ENCODE measurements around the gene SORCS1. TPM values are rescaled to one million over a fixed set of nuclear protein-coding genes. Genes with fewer than 3 reads are reported as not detected.

The SORCS1 gene
- total RNA-seq, 4 donors from 2014 or later, result 7.1 to 16.7 (median 10.7) TPM

- TF ChIP-seq POLR2A (IDR thresholded peaks at IDR 0.05; ENCODE audit: low read depth) (no peak), EP300 (IDR thresholded peaks at IDR 0.05) (no peak)
- 38% methylated on average over 10 of the region's 10 CpGs for WGBS
- no peaks in the 10 kb centered on the region for H3K27me3 ChIP-seq
- intact Hi-C loops (cut with DNase I), result no loop called here
- peaks cover 6 to 18% (median 17%) of the 10 kb centered on the region in 4 donors for H3K4me1 ChIP-seq
- no peaks in the 10 kb centered on the region for H3K36me3 ChIP-seq
- DNase-seq (ENCODE audit: extremely low spot score), result no peak
- H3K4me3 ChIP-seq, result no peak overlapping the region
- no peaks in the 10 kb centered on the region for H3K9me3 ChIP-seq
- H3K27ac ChIP-seq (replicated peaks in 1 of 4), result peak overlapping the region in 2 of 4 donors; percentile 7 to 51
These were observed 338.7 kb downstream of the SORCS1 start for GRCh38 chr10:106825576-106826364.

- DNase-seq (ENCODE audit: extremely low spot score), result no peak
- Histone ChIP-seq H3K4me3 (no peak overlapping the region), H3K36me3 (no peaks in the 10 kb centered on the region), H3K27me3 (no peaks in the 10 kb centered on the region), H3K4me1 (peaks cover 0 to 4% (median 3%) of the 10 kb centered on the region in 4 donors), H3K9me3 (no peaks in the 10 kb centered on the region), H3K27ac (replicated peaks in 1 of 4) (no peak overlapping the region)
- intact Hi-C loops (cut with DNase I), result no loop called here
- WGBS, result 84% methylated on average over 3 of the region's 3 CpGs
- TF ChIP-seq CTCF (IDR thresholded peaks at IDR 0.05) (no peak), POLR2A (IDR thresholded peaks at IDR 0.05; ENCODE audit: low read depth) (no peak), EP300 (IDR thresholded peaks at IDR 0.05) (no peak), POLR2AphosphoS5 (IDR thresholded peaks at IDR 0.05) (no peak)
These were observed 343.9 kb downstream of the SORCS1 start for GRCh38 chr10:106820579-106820978.

GRCh38 chr10:106819490-106819889, 345.0 kb downstream of the SORCS1 start:
- no peaks in the 10 kb centered on the region for H3K36me3 ChIP-seq
- no peak overlapping the region for H3K4me3 ChIP-seq
- intact Hi-C loops (cut with DNase I), result no loop called here
- H3K4me1 ChIP-seq, result no peaks in the 10 kb centered on the region
- no peak overlapping the region for H3K27ac ChIP-seq (replicated peaks in 1 of 4)
- TF ChIP-seq POLR2A (IDR thresholded peaks at IDR 0.05; ENCODE audit: low read depth), result no peak
- no peak for TF ChIP-seq POLR2AphosphoS5 (IDR thresholded peaks at IDR 0.05)
- TF ChIP-seq EP300 (IDR thresholded peaks at IDR 0.05), result no peak
- no peak for TF ChIP-seq CTCF (IDR thresholded peaks at IDR 0.05)
- H3K9me3 ChIP-seq, result no peaks in the 10 kb centered on the region
- no peaks in the 10 kb centered on the region for H3K27me3 ChIP-seq
- 73% methylated on average over 4 of the region's 4 CpGs for WGBS
- no peak for DNase-seq (ENCODE audit: extremely low spot score)

- DNase-seq (ENCODE audit: extremely low spot score), result no peak
- H3K4me1 ChIP-seq, result no peaks in the 10 kb centered on the region
- H3K36me3 ChIP-seq, result no peaks in the 10 kb centered on the region
- H3K9me3 ChIP-seq, result no peaks in the 10 kb centered on the region
- no peak overlapping the region for H3K4me3 ChIP-seq
- H3K27me3 ChIP-seq, result no peaks in the 10 kb centered on the region
- intact Hi-C loops (cut with DNase I), result no loop called here
- WGBS, result 83% methylated on average over 7 of the region's 7 CpGs
- TF ChIP-seq CTCF (IDR thresholded peaks at IDR 0.05) (no peak), POLR2AphosphoS5 (IDR thresholded peaks at IDR 0.05) (no peak), EP300 (IDR thresholded peaks at IDR 0.05) (no peak), POLR2A (IDR thresholded peaks at IDR 0.05; ENCODE audit: low read depth) (no peak)
- no peak overlapping the region for H3K27ac ChIP-seq (replicated peaks in 1 of 4)
These were observed 348.0 kb downstream of the SORCS1 start for GRCh38 chr10:106816318-106817085.

GRCh38 chr10:106815427-106816043, 349.0 kb downstream of the SORCS1 start:
- DNase-seq (ENCODE audit: extremely low spot score), result no peak
- no peak overlapping the region for H3K4me3 ChIP-seq
- H3K36me3 ChIP-seq, result no peaks in the 10 kb centered on the region
- H3K4me1 ChIP-seq, result no peaks in the 10 kb centered on the region
- intact Hi-C loops (cut with DNase I), result no loop called here
- H3K27me3 ChIP-seq, result no peaks in the 10 kb centered on the region
- H3K9me3 ChIP-seq, result no peaks in the 10 kb centered on the region
- TF ChIP-seq POLR2A (IDR thresholded peaks at IDR 0.05; ENCODE audit: low read depth), result no peak
- 70% methylated on average over 3 of the region's 3 CpGs for WGBS
- H3K27ac ChIP-seq (replicated peaks in 1 of 4), result no peak overlapping the region

All from esophagus muscularis mucosa (tissue), 4 donors.